Lung microvascular endothelial cell (primary cell): ENCODE data around the gene FBXW5. TPM values are rescaled to one million over a fixed set of nuclear protein-coding genes. Genes with fewer than 3 reads are reported as not detected.

Experiments
- DNase-seq, 2 donors: peaks; one replicate each; pipeline versions ENCODE4 v3.0.0 to v3.0.0-alpha.2; 2010; ENCODE audit warnings: low read depth in 2 of 2
- total RNA-seq: library from RNA; depleted of rRNA; stranded (reverse); fragments of >200 nt; gene quantifications from 2 replicates; pipeline ENCODE4 v1.2.1, GENCODE V29; 2014

FBXW5 gene
- total RNA-seq, 1 donor from 2014 or later = 192 TPM

DNA sequence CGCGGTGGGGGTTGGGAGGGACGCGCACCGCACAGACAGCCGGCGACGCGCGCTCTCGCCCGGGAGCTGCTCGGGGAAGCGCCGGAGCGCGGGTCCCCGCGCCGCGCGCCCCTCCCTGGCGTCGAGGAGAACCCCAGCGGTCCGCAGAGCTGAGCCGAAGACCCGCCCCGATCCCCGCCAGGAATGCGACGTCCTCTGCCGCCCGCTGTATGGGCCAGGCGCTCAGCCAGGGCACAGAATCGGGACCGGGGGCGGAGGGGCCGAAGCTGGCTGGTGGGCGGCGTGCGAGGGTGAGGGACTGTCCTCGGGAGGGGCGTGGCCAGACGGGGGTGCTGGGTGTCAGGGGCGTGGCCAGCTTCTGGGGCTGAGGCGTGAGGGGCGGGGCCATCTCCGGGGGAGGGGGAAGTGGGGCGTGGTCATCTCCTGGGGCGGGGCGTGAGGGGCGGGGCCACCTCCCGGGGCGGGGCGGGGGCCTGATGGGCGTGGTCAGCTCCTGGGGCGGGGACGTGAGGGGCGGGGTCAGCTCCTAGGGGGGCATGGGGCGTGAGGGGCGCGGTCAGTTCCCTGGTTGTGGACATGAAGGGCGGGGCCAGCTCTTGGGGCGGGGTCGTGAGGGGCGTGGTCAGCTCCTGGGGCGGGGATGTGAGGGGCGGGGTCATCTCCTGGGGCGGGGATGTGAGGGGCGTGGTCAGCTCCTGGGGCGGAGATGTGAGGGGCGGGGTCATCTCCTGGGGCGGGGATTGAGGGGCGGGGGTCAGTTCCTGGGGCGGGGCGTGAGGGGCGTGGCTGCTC, 33.7 kb upstream of the FBXW5 start:
- DNase-seq = peak; percentile 69 to 83

DNA sequence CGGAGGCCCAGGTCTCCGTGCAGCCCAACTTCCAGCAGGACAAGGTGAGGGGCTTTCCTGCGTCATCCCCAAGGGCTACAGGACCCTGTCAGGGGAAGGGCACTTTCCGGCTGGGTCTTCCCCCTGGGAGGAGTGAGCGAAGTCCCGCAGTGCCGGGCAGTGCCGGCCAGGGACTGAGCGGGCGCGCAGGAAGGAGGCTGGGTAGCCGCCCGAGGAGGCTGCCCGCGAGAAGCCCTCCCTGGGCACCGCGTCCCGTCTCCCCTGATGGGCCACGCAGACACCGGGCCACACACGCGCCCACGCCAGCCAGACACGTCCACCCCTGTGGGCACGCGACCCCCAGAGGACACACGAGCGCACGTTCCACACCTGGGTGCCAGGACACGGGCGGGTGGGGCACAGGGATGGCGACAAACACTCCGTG, 33.1 kb upstream of the FBXW5 start:
- DNase-seq = no peak

DNA sequence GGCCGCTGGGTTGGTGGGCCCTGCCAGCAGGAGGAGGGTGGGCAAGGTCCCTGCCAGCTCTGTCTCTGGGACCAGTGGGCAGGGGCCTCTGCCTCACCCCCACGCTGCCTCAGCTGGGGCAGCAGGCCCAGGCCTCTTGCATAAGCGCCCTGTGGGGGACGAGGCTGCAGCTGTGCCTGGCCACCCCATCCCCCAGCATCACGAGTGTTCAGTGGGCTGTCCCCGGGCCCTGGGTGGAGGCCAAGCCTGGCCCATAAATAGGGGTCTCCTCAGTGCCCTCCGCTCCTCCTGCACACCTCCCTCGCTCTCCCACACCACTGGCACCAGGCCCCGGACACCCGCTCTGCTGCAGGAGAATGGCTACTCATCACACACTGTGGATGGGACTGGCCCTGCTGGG, 32.7 kb upstream of the FBXW5 start, which contains the start of gene PTGDS:
TSS of gene PTGDS (plus strand) at position 282 of the 400 bp plus-strand sequence. CDS start at position 357, 75 bp downstream.
- no peak for DNase-seq

DNA sequence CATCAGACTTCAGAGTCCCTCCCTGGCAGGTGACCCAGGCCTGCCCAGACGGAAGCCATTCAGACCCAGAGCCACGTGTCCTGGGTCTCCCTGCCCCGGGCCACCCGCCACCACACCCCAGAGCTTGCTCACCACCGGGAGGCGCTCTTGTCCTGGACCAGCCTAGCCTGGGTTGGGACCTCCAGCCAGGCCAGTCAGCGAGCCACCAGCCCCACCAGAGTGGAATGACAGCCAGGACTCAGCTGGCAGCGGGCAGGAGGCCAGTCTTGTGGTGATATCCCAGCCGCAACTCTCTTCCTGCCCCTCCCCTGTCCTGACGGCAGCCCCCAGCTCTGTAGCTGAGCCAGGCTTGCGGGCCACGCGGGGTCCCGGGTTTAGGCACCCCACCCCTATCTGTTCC, 31.1 kb upstream of the FBXW5 start:
- peak; percentile 48 to 83 for DNase-seq

DNA sequence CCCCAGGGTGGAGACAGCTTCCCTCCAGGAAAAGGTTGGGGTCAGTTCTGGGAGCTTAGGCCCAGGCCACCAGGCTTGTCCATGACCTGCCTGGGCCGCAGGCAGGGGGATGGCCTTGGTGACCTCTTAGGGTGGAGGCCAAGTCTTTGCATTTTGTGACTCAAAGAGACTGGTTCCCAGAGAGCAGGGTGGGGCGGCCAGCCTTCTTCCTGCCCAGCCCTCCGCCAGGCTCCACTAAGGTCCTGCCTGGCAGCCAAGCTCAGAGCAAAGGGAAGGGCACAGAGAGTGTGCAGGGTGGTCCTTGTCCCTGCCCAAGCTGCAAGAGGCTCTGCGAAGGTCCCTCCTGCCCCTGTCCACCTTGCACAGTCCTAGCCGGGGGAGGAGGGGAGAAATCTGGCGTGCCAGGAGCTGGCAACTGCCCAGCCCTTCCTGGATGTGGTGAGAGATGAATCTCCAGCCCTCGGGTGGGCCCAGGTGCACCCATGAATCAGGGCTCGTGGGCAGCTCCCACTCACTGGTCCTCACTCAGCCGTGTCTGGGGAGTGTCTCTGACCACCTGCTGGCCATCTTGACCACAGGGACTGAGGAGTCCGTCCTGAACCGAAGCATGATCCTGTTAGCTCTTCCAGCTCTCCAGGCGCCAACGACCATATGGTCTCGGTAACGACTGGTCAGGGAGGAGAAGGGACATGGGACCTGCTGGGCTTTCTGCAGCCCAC, 30.4 kb upstream of the FBXW5 start:
- DNase-seq = no peak

DNA sequence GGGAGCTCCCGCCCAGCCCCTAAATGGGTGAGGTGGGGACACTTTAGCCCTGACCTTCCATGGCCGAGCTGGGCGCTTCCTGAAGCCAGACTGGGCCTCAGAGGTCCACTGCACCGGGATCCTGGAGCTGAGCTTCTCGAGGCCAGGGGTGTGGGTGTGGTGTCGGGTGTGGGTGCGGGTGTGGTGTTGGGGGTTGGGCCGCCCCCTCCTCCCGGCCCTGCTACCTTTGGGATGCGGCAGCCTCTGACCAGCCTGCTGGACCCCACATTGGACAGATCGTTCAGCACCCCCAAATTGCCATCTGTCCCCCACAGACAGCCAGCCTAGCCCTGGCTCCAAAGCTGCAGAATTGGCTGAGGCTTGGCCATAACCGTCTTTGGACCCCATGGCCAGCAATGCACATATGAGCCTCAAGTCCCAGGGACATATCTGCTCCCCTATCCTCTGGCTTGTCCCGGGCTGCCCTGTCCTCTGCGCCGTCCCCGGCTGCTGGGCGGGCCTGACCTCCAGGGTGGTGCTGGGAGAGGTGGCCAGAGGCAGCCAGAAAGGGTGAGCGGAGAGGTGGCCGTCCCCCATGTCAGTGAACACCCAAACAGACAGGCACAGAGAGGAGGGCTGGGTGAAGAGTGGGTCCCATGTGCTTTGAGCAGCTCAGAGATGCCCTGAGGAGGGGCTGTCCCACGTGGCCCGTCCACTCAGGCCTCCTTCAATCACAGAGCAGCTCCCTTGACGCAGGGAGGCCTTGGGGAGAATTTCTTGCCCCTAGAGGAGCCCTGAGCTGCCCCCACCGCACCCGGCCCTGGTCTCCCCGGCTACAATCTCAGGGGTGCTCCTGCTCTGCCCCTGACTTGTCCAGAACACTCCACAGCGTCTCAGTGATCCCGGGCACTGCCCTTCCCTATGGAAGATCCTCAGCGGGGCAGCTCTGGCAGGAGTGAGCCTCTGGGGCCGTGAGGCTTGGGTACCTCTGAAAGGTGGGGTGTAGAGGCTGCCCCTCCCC, 29.4 kb upstream of the FBXW5 start:
- no peak for DNase-seq

DNA sequence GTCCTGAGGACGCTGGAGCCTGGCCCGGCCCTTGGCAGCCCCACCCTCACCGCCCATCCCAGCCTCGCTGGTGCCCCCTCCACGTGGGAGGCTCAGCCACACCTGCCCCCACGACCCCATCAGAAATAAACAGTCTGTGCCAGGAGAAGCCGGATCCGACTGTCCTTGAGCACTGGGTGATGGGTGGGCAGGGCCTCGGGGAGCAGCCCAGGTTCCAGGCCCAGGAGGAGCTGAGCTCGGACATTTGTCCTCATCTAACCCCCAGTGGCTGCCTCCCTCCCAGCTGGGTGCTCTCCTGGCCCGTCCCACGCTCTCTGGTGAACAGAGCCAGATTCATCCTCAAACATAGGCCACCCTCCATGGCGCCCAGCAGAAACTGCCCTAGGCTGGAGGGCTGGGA, 28.2 kb upstream of the FBXW5 start:
- DNase-seq = no peak

DNA sequence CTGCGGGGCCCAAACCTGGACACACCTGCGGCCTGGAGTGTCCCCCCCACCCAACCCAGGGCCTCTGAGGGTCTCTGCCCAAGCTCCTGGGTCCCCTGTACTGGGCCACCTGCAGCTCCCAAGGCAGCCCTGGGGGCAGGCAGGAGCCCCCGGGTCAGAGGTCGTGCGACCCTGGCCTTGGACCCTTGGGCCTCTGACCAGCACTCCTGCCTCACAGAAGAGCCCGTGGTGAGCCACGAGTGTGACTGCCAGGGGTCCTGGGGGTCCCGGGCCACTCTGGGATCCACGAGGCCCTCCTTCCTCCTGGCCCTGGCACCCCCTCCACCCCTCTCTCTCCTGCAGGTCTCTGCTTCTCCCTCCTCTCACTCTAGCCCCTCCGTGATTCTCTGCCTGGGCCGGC, 27.8 kb upstream of the FBXW5 start:
- no peak for DNase-seq

DNA sequence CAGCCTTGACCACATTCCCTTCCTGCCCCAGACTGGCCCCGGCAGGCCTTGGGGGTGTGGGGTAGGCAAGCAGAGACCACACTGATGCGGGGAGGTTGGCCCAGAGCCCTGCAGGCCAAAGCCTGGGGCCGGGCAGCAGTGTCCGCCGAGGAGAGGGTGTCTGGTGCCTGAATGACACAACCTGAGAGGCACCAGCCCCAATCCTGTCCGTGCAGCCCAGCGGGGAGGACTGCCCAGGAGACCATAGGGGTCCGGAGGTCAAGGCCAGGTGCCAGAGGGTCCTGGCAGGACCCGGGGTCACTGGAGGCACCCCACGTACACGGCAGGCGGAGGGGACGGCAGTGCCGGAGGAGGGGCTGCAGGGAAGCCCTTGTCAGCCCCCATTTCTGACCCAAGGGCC, 27.2 kb upstream of the FBXW5 start:
- DNase-seq = no peak

DNA sequence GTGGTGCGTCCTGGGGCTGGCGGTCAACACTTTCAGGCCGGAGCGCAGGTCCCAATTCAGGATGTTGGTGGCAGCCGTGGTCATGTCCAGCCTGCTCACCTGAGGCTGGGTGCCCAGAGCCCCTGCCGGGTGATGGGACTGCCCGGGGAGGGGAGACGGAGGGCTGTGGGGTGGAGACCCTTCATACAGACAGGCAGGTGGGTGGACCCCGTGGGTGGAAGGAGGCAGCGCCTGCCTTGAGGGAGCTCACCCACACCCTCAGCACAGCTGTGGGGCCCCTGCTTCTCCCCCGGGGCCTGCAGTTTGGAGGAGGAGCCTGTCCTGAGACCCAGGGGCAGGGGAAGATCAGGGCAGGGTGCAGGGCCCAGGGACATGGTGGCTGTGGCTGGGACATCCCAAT, 25.8 kb upstream of the FBXW5 start:
- DNase-seq = no peak

DNA sequence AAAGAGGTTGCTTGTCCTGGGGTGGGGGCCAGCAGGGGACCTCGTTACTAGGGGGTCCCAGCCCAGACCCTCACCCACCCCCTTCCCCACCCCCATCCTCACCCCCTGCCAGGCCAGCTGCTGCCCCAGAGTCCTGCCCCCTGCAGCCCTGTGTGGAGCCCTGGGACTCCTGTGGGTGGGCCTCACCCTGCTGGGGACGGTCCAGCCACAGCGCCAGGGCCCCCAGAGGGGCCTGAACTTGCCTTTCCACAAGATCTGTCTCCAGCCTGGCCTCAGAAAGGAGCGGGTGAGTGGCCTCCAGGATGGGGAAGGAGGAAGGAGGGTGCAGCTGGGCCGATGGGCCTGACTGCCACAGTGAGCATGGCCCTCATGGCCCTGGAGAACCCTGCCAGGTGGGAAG, 25.2 kb upstream of the FBXW5 start:
- DNase-seq = no peak

DNA sequence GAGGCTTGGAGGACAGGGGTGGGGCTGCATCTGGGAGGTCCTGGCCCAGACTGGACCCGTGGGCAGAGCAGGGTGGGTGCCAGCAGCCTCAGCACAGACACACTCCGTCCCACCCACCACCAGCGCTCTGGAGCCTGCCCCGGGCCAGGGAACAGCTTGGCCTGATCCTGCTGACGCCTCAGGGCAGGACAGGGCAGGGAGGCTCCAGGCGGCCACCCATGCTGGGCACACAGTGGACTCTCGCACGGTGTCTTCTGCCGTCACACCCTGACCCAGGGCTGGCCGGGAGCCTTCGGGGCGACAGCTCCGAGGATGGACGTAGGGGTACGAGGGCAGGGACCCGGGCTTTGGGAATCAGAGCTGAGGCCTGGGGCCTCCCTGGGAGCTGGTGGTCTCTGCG, 24.6 kb upstream of the FBXW5 start:
- no peak for DNase-seq

DNA sequence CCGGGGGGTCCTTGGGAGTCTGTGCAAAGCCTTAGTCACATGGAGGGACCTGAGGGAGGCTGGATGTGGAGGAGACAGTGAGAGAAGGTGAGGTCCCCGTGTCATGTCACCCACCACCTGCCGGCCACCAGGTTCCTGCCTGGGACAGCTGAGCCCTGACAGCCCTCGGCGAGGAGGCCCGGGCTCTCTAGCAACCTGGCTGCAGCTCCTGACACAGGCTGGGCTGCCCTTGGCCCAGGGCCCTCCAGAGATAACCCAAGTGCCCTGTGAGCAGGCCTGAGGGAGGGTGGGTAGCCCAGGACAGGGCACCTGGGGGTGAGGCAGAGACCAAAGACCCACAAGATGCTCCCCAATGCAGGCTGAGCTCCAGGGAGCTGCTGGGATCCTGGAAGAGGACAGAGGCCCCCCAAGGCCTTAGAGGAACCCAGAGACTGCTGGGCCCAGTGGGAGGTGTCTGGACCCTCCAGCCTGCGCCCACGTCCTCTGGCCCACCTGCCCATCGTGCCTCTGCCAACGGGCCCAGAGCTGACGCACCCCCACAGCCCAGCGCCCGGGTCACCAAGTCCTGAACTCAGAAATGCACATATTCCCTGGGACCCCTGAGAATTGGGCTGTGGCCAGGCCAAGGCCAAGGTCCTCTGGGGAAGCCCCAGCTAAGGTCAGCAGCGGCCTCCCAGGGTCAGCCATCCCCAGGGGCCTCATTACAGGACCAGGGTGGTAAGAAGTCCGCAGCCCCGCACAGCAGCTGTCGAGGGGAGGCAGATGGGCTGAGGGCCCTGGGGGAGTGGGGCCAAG, 24.0 kb upstream of the FBXW5 start:
- no peak for DNase-seq

DNA sequence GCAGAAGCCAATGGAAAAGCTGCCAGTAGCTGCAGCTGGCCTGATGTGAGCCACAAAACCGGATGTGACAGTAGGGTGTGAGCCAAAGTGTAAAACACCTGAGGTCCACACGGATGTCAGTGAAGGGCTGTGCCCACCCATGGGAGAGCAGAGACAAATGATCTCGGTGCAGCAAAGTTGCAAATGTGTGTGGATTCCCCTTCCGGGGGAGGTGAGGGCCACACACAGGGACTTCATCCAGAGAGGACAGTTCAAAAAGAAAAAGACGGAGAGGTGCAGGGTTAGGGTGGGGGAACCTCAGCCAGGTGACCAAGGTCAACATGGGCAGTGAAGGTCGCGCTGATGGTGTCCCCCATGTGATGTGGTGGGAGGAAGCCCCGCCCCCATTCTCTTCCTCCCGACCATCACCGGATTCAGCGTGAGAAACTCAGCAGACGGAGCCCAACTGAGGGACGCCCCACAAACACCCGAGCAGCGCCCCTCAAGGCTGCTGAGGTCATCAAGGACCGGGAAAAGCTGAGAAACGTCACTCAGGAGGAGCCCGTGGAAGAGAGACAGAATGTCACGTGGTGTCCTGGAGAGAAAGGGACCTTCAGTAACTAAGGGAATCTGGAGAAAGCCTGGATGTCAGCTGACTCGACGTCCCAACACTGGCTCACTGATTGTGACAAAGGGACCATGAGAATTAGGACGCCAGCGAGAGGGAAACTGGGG, 21.4 kb upstream of the FBXW5 start:
- DNase-seq = no peak

DNA sequence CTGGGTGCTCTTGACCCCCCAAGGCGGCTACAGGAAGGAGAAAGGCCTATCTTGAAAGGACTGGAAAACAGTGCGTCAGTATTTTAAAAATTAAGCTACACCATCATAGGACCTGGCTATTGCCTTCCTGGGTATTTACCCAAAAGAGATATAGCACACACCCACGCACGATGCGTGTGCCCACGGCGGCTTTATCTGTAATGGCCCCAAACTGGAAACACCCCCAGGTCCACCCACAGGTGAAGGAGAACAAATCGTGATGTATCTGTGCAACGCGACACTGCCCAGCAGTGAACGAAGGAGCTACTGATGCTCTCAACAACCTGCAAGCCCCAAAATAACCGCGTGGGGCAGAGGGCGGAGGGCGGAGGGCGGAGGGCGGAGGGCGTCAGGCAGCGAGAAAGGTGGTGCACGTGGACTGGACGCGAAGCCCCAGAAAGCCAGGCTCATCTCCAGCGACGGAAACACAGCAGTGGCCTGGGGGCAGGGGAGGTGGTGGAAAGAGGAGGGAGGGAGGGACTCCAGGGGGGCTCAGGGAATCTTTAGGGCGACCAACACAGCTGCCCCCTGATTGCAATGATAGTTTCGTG, 20.4 kb upstream of the FBXW5 start:
- no peak for DNase-seq

DNA sequence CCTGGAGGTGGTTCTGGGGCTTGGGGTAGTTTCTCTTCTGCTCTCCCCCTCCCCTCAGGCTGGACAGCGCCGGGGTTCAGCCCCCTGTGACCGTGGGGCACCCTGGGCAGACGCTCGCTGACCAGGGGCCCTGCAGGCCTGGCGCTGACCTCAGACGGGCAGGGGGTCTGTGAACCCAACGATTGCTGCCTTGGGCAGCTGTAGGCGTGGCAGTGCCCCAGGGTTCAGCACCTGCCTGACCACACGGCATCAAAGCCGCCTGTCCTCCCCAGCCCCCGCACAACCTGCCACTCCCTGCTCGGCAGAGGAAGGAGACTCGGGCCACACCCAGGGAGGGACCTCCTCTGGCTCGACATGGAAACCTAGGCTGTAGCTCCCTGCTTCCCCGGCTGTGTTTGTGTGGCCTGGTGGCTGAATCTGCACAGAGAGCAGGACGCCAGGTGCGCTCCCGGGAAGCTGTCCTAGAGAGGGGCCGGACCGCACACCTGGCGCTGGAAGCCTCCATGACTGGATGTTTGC, 19.7 kb upstream of the FBXW5 start:
- DNase-seq = no peak

DNA sequence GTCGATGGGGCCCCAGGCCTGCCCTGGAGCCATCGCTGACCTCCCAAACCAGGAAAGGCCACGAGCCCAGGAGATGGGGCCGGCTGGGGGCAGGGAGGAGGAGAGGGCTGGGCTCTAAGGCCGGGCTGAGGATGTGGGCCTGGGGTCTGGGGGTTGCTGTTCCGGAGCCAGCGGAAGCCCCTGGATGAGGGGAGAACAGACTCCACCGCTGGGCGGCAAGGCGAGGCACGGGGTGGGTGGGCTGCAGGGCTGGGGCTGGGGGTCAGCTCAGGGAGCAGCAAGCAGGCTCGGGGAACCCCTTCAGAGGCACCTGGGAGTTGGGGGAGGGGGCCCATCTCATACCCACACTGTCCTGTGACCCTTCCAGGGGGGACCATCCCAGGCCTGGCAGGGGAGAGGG, 19.2 kb upstream of the FBXW5 start:
- DNase-seq = no peak

DNA sequence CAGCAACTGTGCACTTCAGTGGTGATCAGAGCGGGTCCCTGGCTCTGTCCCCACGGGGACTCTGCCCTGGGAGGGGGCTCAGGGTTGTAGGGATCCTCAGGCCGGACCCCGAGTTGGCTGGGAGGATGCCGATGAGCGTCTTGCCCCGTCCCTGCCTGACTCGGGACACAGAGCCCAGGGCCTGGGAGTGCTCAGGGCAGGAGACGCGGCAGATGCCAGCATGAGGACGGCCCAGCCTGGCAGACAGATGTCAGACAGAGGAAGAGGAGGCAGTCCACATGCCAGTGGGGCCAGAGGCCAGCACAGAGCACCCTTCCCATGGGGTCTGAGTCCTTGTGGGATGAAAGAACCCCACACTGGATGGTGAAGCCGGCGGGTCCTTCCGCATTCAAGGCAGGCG, 18.8 kb upstream of the FBXW5 start:
- no peak for DNase-seq

DNA sequence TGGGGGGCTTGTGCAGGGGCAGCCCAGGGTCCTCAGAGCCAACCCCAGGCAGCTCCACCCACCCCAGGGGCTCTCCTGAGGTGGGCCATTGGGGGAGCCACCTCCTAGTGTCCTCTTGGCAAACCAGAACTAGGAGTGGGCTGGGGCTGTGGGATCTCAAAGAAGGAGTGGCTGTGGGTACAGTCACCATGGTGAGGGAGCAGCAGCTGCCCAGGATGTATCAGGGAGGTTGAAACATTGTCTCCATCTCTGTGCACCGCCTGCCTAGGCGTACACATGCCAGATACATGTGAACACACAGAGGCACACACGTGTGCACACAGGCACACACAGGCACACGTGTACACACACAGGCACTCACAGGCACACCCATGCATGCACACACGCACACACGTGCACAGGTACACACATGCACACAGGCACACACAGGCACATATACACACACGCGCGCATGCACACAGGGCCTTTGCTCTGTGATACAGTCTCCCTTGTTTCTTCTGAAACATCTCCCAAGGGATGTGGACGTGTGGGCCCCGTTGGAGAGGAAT, 18.2 kb upstream of the FBXW5 start:
- no peak for DNase-seq
